ENCODE measurements around the gene TCF15.

Gene TCF15

DNA sequence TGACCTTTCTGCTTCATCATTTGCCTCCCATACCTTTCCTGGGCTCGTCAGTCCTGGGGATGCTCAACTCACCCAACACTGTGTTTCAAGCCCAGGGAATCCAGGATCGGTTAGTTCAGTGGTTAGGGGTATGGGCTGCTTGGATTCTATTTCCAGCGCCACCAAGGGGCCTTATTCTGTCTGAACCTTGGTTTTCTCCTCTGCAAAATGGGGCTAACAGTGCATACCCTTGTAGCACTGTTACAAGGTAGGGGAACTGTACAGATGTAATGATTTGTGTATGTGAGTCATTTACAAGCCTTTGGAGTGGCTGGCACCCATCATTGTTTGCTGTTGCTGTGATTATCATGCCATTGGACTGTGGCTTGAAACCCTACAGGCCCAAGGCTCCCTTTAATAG, 52.0 kb downstream of the TCF15 start:
- Histone ChIP-seq H3K36me3 (ENCODE audit: control insufficient read depth in 5 of 5, insufficient read depth in 5 of 5, low read length in 5 of 5) (no peaks in the 10 kb centered on the region), H3K9ac (ENCODE audit: low read length in 5 of 5) (no peak overlapping the region), H3K4me1 (ENCODE audit: control insufficient read depth in 5 of 5, insufficient read depth in 5 of 5, low read length in 5 of 5) (peaks cover 0 to 10% (median 2%) of the 10 kb centered on the region in 5 donors), H3K9me3 (ENCODE audit: control insufficient read depth in 5 of 5, low read length in 5 of 5) (no peaks in the 10 kb centered on the region), H3K4me3 (ENCODE audit: low read depth in 1 of 5, low read length in 5 of 5) (no peak overlapping the region), H3K27ac (ENCODE audit: low read depth, low read length) (no peak overlapping the region), H3K27me3 (ENCODE audit: control insufficient read depth in 5 of 5, insufficient read depth in 4 of 5, low read length in 5 of 5) (peaks cover 5 to 14% (median 7%) of the 10 kb centered on the region in 5 donors)

DNA sequence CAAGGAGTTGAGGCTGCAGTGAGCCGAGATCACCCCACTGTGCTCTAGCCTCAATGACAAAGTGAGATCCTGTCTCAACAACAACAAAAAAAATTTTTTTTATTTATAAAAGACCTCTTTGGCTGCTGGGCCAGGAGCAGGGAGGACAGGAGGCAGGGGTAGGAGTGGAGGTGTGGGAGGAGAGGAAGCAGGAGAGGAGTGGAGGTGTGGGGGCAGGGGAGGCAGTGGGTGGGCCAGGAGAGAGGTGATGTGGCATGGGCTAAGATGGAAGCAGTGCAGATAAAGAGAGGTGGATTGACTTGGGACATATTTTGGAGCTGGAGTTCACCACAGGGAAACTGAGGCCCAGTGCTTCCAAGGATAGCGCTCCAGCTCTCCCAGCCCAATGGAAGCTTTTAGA, 53.1 kb downstream of the TCF15 start:
- no peaks in the 10 kb centered on the region for H3K36me3 ChIP-seq (ENCODE audit: control insufficient read depth in 5 of 5, insufficient read depth in 5 of 5, low read length in 5 of 5)
- peaks cover 0 to 3% (median 0%) of the 10 kb centered on the region in 5 donors for H3K4me1 ChIP-seq (ENCODE audit: control insufficient read depth in 5 of 5, insufficient read depth in 5 of 5, low read length in 5 of 5)
- H3K27me3 ChIP-seq (ENCODE audit: control insufficient read depth in 5 of 5, insufficient read depth in 4 of 5, low read length in 5 of 5) = peaks cover 5 to 14% (median 10%) of the 10 kb centered on the region in 5 donors
- H3K4me3 ChIP-seq (ENCODE audit: low read depth in 1 of 5, low read length in 5 of 5) = no peak overlapping the region
- H3K9ac ChIP-seq (ENCODE audit: low read length in 5 of 5) = no peak overlapping the region
- no peak overlapping the region for H3K27ac ChIP-seq (ENCODE audit: low read depth, low read length)
- H3K9me3 ChIP-seq (ENCODE audit: control insufficient read depth in 5 of 5, low read length in 5 of 5) = no peaks in the 10 kb centered on the region

DNA sequence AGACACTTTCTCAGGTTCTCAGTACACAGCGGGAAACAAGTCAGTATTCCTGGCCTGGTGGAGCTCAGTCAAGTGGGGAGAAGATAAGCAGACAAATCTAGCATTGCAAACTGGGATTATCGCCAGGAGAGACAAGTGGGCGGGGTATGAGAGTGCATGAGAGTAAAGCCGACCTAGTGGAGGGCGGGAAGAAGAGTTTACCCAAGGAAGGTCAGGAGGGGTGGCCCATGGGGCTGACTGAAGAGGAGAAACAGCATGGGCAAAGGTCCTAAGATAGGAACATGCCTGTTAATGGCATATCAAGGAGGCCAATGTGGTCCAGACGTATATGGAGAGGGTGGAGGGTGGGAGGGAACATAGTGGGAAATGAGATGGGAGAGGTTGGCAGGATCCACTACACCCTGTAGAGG, 54.1 kb downstream of the TCF15 start:
- Histone ChIP-seq H3K4me3 (ENCODE audit: low read depth in 1 of 5, low read length in 5 of 5) (no peak overlapping the region), H3K9me3 (ENCODE audit: control insufficient read depth in 5 of 5, low read length in 5 of 5) (no peaks in the 10 kb centered on the region), H3K9ac (ENCODE audit: low read length in 5 of 5) (no peak overlapping the region), H3K27me3 (ENCODE audit: control insufficient read depth in 5 of 5, insufficient read depth in 4 of 5, low read length in 5 of 5) (peaks cover 5 to 15% (median 11%) of the 10 kb centered on the region in 5 donors), H3K4me1 (ENCODE audit: control insufficient read depth in 5 of 5, insufficient read depth in 5 of 5, low read length in 5 of 5) (no peaks in the 10 kb centered on the region), H3K36me3 (ENCODE audit: control insufficient read depth in 5 of 5, insufficient read depth in 5 of 5, low read length in 5 of 5) (no peaks in the 10 kb centered on the region), H3K27ac (ENCODE audit: low read depth, low read length) (no peak overlapping the region)

All from subcutaneous abdominal adipose tissue (tissue), 5 donors.